Peyer's patch (tissue), 4 donors: ENCODE measurements around the gene EPSTI1.

Experiments
- POLR2A ChIP-seq, 2 donors: fragments of 450-650 bp; IDR thresholded peaks; one replicate each; pipeline ENCODE4 v1.5.1; 2017; ENCODE audit warnings: antibody characterized with exemption in 2 of 2, mild to moderate bottlenecking in 2 of 2, moderate library complexity in 2 of 2
- TF ChIP-seq, protein P1 (sequence below), 6 experiments: fragments of 450-650 bp in 4 of 6; fragments of 200-600 bp in 2 of 6; sonication (generic) in 1 of 6; IDR thresholded peaks; one replicate each; pipeline ENCODE4 v1.5.1; 2017 to 2019; ENCODE audit warnings: antibody characterized with exemption in 6 of 6, mild to moderate bottlenecking in 3 of 6, moderate library complexity in 1 of 6

DNA sequence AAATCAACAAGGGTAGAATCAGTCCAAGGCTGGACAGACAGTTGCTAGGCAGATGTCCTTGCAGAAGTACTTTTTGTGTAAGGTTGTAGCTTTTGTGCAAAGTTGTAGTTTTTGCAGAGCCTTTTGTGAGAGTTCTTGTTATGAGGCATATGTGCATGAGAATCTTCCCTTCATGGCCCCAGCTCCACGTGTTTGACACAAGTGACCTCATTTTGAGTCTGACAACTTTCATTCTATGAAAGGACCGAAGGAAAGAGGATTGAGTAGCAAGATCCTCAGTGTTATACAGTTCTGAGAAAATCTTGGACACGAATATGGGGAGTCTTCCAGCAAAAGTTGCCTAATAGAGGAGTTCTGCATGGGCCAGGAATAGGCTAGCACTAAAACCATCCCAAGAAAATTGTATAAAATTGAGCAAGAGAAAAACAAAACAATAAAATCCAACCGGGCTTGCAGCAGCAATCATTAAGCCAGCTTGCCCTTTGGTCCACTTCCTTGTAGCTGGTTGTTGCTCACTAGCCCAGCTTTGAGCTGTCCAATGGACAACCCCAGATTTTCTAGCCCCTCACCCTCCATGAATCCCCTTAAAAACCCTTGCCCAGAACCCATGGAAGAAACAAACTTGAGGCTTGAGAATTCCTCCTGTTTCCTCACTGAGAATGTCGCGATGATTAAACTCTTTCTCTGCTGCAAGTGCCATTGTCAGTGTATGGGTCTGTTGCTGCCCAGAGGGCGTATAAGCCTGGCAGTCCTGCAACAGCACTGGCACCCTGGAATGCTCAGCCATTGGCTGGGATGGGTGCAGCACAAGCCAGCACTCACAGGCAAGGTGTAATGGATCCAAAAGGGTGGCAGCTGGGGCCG lies 6.5 kb downstream of the EPSTI1 start:
- TF ChIP-seq, protein P1, sequence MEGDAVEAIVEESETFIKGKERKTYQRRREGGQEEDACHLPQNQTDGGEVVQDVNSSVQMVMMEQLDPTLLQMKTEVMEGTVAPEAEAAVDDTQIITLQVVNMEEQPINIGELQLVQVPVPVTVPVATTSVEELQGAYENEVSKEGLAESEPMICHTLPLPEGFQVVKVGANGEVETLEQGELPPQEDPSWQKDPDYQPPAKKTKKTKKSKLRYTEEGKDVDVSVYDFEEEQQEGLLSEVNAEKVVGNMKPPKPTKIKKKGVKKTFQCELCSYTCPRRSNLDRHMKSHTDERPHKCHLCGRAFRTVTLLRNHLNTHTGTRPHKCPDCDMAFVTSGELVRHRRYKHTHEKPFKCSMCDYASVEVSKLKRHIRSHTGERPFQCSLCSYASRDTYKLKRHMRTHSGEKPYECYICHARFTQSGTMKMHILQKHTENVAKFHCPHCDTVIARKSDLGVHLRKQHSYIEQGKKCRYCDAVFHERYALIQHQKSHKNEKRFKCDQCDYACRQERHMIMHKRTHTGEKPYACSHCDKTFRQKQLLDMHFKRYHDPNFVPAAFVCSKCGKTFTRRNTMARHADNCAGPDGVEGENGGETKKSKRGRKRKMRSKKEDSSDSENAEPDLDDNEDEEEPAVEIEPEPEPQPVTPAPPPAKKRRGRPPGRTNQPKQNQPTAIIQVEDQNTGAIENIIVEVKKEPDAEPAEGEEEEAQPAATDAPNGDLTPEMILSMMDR (IDR thresholded peaks at IDR 0.05): no peak
- peak in 1 of 2 donors; percentile 33 for TF ChIP-seq POLR2A (IDR thresholded peaks at IDR 0.05)
